ENCODE data around the gene WDR31. TPM values are rescaled to one million over a fixed set of nuclear protein-coding genes. Genes with fewer than 3 reads are reported as not detected.
"Not testable (repeated sequence)": the region's sequence is repeated elsewhere in the genome, so short reads cannot be mapped to it uniquely, and the experiment has no call there.

Gene WDR31
- total and polyA plus RNA-seq, 3 experiments from 2014 or later: 0.22 to 1.9 (median 1.3) TPM

GRCh38 chr9:113380869-113381378 lies 40.8 kb upstream of the WDR31 start:
- DNase-seq: no peak
- Histone ChIP-seq H3K27ac (ENCODE audit: low read depth, low read length) (no peak overlapping the region), H3K4me1 (ENCODE audit: insufficient read depth, low read length) (peaks cover under 1% of the 10 kb centered on the region), H3K4me3 (ENCODE audit: low read length) (no peak overlapping the region), H3K27me3 (ENCODE audit: insufficient read depth, low read length, poor library complexity, severe bottlenecking) (no peaks in the 10 kb centered on the region), H3K9me3 (ENCODE audit: low read length) (no peaks in the 10 kb centered on the region), H3K36me3 (ENCODE audit: insufficient read depth, low read length) (no peaks in the 10 kb centered on the region)
- Mint-ChIP-seq H3K9me3 (no peaks in the 10 kb centered on the region), H3K4me3 (peak overlapping the region in 1 of 7 donors; percentile 78), H3K27ac (peak overlapping the region in 3 of 8 donors; percentile 13 to 21 (median 17)), H3K4me1 (peaks cover 0 to 10% (median 0%) of the 10 kb centered on the region in 3 donors), H3K27me3 (no peaks in the 10 kb centered on the region), H3K36me3 (peaks cover 0 to 6% (median 0%) of the 10 kb centered on the region in 3 donors)
- ChIA-PET CTCF (no interaction called here), POLR2A (no interaction called here)

GRCh38 chr9:113379829-113380210 lies 39.7 kb upstream of the WDR31 start:
- H3K4me1 ChIP-seq (ENCODE audit: insufficient read depth, low read length); H3K27me3 ChIP-seq (ENCODE audit: insufficient read depth, low read length, poor library complexity, severe bottlenecking); CTCF ChIA-PET; H3K27ac ChIP-seq (ENCODE audit: low read depth, low read length); H3K36me3 ChIP-seq (ENCODE audit: insufficient read depth, low read length); H3K9me3 Mint-ChIP-seq; H3K4me3 ChIP-seq (ENCODE audit: low read length); H3K36me3 Mint-ChIP-seq; DNase-seq; H3K9me3 ChIP-seq (ENCODE audit: low read length); H3K27me3 Mint-ChIP-seq: not testable (repeated sequence)
- peak overlapping the region in 1 of 7 donors; percentile 61 for H3K4me3 Mint-ChIP-seq
- H3K27ac Mint-ChIP-seq: peak overlapping the region in 4 of 8 donors; percentile 2 to 41 (median 20)
- peaks cover 9 to 21% (median 10%) of the 10 kb centered on the region in 3 donors for H3K4me1 Mint-ChIP-seq
- POLR2A ChIA-PET: interaction anchor here (0.5 kb wide), 1 partner anchor 10 kb away, joined by 3 read pairs; no protein-coding TSS in a partner anchor

- peak overlapping the region in 4 of 8 donors; percentile 2 to 63 (median 26) for H3K27ac Mint-ChIP-seq
- H3K27me3 ChIP-seq (ENCODE audit: insufficient read depth, low read length, poor library complexity, severe bottlenecking); H3K27ac ChIP-seq (ENCODE audit: low read depth, low read length); H3K4me1 ChIP-seq (ENCODE audit: insufficient read depth, low read length); DNase-seq; H3K36me3 ChIP-seq (ENCODE audit: insufficient read depth, low read length); H3K4me3 ChIP-seq (ENCODE audit: low read length); CTCF ChIA-PET; H3K9me3 Mint-ChIP-seq; H3K9me3 ChIP-seq (ENCODE audit: low read length); H3K27me3 Mint-ChIP-seq: not testable (repeated sequence)
- H3K36me3 Mint-ChIP-seq: peaks cover 0 to 14% (median 0%) of the 10 kb centered on the region in 3 donors
- peaks cover 9 to 25% (median 16%) of the 10 kb centered on the region in 3 donors for H3K4me1 Mint-ChIP-seq
- H3K4me3 Mint-ChIP-seq: peak overlapping the region in 2 of 7 donors; percentile 61
- POLR2A ChIA-PET: interaction anchor here (0.5 kb wide), 1 partner anchor 9 kb away, joined by 3 read pairs; no protein-coding TSS in a partner anchor
Measured at GRCh38 chr9:113379094-113379828, 39.2 kb upstream of the WDR31 start.

- ChIA-PET CTCF (interaction anchor here (0.8 to 2.2 kb wide), 5 partner anchors 24 to 102 kb away, joined by 3 to 7 read pairs (median 3); partner anchors contain the start of genes ALAD and CDC26), POLR2A (interaction anchor here (0.7 to 1.0 kb wide), 4 partner anchors 10 to 87 kb away, joined by 3 to 12 read pairs (median 4); partner anchors contain the start of genes C9orf43 and POLE3)
- H3K36me3 Mint-ChIP-seq: peaks cover 0 to 30% (median 0%) of the 10 kb centered on the region in 3 donors
Measured at GRCh38 chr9:113376634-113377567, 36.8 kb upstream of the WDR31 start, which contains the start of gene HDHD3. Gene HDHD3, minus strand, starts transcription at chr9:113376986. Its CDS starts 2,632 bp downstream, at chr9:113374354.

GRCh38 chr9:113375057-113376023 lies 35.3 kb upstream of the WDR31 start:
- no peak for DNase-seq
- Histone ChIP-seq H3K4me1 (ENCODE audit: insufficient read depth, low read length) (peaks cover 9% of the 10 kb centered on the region), H3K36me3 (ENCODE audit: insufficient read depth, low read length) (no peaks in the 10 kb centered on the region), H3K27ac (ENCODE audit: low read depth, low read length) (no peak overlapping the region), H3K27me3 (ENCODE audit: insufficient read depth, low read length, poor library complexity, severe bottlenecking) (no peaks in the 10 kb centered on the region), H3K4me3 (ENCODE audit: low read length) (peak overlapping the region; percentile 39), H3K9me3 (ENCODE audit: low read length) (no peaks in the 10 kb centered on the region)
- ChIA-PET CTCF (interaction anchor here (0.9 to 2.2 kb wide), 4 partner anchors 14 to 31 kb away, joined by 3 to 7 read pairs (median 4); partner anchors contain the start of gene ALAD), POLR2A (no interaction called here)
- peak overlapping the region; percentile 54 to 90 (median 82) for H3K27ac Mint-ChIP-seq
- H3K9me3 Mint-ChIP-seq: no peaks in the 10 kb centered on the region
- peaks cover 9 to 21% (median 16%) of the 10 kb centered on the region in 3 donors for H3K4me1 Mint-ChIP-seq
- H3K36me3 Mint-ChIP-seq: peaks cover 0 to 30% (median 0%) of the 10 kb centered on the region in 3 donors
- peak overlapping the region; percentile 79 to 93 (median 89) for H3K4me3 Mint-ChIP-seq
- H3K27me3 Mint-ChIP-seq: no peaks in the 10 kb centered on the region

More at GRCh38 chr9:113376634-113377567, 36.8 kb upstream of the WDR31 start, which contains the start of gene HDHD3:
- Histone ChIP-seq H3K36me3 (ENCODE audit: insufficient read depth, low read length) (no peaks in the 10 kb centered on the region), H3K4me1 (ENCODE audit: insufficient read depth, low read length) (peaks cover 9% of the 10 kb centered on the region), H3K4me3 (ENCODE audit: low read length) (peak within 1 kb of the TSS; percentile 73), H3K27ac (ENCODE audit: low read depth, low read length) (peak within 1 kb of the TSS; percentile 69), H3K9me3 (ENCODE audit: low read length) (no peaks in the 10 kb centered on the region), H3K27me3 (ENCODE audit: insufficient read depth, low read length, poor library complexity, severe bottlenecking) (no peaks in the 10 kb centered on the region)
- Mint-ChIP-seq H3K4me3 (peak within 1 kb of the TSS; percentile 87 to 93 (median 89)), H3K27me3 (no peaks in the 10 kb centered on the region), H3K27ac (peak within 1 kb of the TSS; percentile 80 to 97 (median 88)), H3K9me3 (no peaks in the 10 kb centered on the region), H3K4me1 (peaks cover 9 to 25% (median 16%) of the 10 kb centered on the region in 3 donors)
- peak; percentile 71 to 86 (median 76) for DNase-seq

GRCh38 chr9:113373676-113374392 lies 33.8 kb upstream of the WDR31 start:
- Histone ChIP-seq H3K36me3 (ENCODE audit: insufficient read depth, low read length) (no peaks in the 10 kb centered on the region), H3K9me3 (ENCODE audit: low read length) (no peaks in the 10 kb centered on the region), H3K4me3 (ENCODE audit: low read length) (no peak overlapping the region), H3K27me3 (ENCODE audit: insufficient read depth, low read length, poor library complexity, severe bottlenecking) (no peaks in the 10 kb centered on the region), H3K4me1 (ENCODE audit: insufficient read depth, low read length) (peaks cover 9% of the 10 kb centered on the region), H3K27ac (ENCODE audit: low read depth, low read length) (no peak overlapping the region)
- CTCF ChIA-PET: no interaction called here
- Mint-ChIP-seq H3K9me3 (no peaks in the 10 kb centered on the region), H3K27ac (peak overlapping the region in 2 of 8 donors; percentile 6 to 43), H3K27me3 (no peaks in the 10 kb centered on the region), H3K36me3 (peaks cover 0 to 30% (median 0%) of the 10 kb centered on the region in 3 donors), H3K4me3 (peak overlapping the region in 1 of 7 donors; percentile 89), H3K4me1 (peaks cover 9 to 21% (median 16%) of the 10 kb centered on the region in 3 donors)
- no peak for DNase-seq
- POLR2A ChIA-PET: no interaction called here
